Inflammatory macrophage treated with lipopolysaccharide for 1 hour (primary cell): ENCODE measurements around the gene NEK4.
A peak's percentile ranks its signal among the peaks of the same experiment; 100 is the strongest.

ENCODE experiments used
- DNase-seq, 2 donors: peaks; one replicate each; pipeline ENCODE4 v3.0.0-alpha.2; 2020 to 2022

Gene NEK4

GRCh38 chr3:52792961-52793695 lies 22.4 kb upstream of the NEK4 start:
- peak in 1 of 2 donors; percentile 26 for DNase-seq

GRCh38 chr3:52792413-52792812 lies 21.7 kb upstream of the NEK4 start:
- DNase-seq, result no peak

GRCh38 chr3:52791928-52792327 lies 21.2 kb upstream of the NEK4 start:
- no peak for DNase-seq

GRCh38 chr3:52791366-52791765 lies 20.6 kb upstream of the NEK4 start:
- DNase-seq, result no peak

GRCh38 chr3:52790741-52791140 lies 20.0 kb upstream of the NEK4 start:
- DNase-seq, result no peak

GRCh38 chr3:52790337-52790736 lies 19.6 kb upstream of the NEK4 start:
- DNase-seq, result no peak

GRCh38 chr3:52789746-52790040 lies 19.0 kb upstream of the NEK4 start:
- DNase-seq, result no peak

GRCh38 chr3:52788890-52789745 lies 18.4 kb upstream of the NEK4 start:
- no peak for DNase-seq

- no peak for DNase-seq
Measured at GRCh38 chr3:52787672-52788625, 17.2 kb upstream of the NEK4 start.

- no peak for DNase-seq
Measured at GRCh38 chr3:52787246-52787645, 16.5 kb upstream of the NEK4 start.

- no peak for DNase-seq
Measured at GRCh38 chr3:52786330-52787215, 15.8 kb upstream of the NEK4 start.

GRCh38 chr3:52784931-52785590 lies 14.3 kb upstream of the NEK4 start:
- no peak for DNase-seq

GRCh38 chr3:52784021-52784621 lies 13.4 kb upstream of the NEK4 start:
- no peak for DNase-seq

- no peak for DNase-seq
Measured at GRCh38 chr3:52783211-52783555, 12.4 kb upstream of the NEK4 start.

- no peak for DNase-seq
Measured at GRCh38 chr3:52782412-52783210, 11.9 kb upstream of the NEK4 start.

GRCh38 chr3:52781741-52782140 lies 11.0 kb upstream of the NEK4 start:
- DNase-seq, result no peak

GRCh38 chr3:52779837-52780585 lies 9.3 kb upstream of the NEK4 start:
- DNase-seq, result no peak

- DNase-seq, result peak; percentile 65 to 88
Measured at GRCh38 chr3:52779011-52779836, 8.5 kb upstream of the NEK4 start.
